ENCODE data around the gene ZNF341.

ZNF341 gene

GRCh38 chr20:33835615-33836172 lies 103.9 kb downstream of the ZNF341 start:
- TF ChIP-seq POLR2AphosphoS5 (IDR thresholded peaks at IDR 0.05; ENCODE audit: low read depth, low read length) (no peak), TAF1 (IDR thresholded peaks at IDR 0.05; ENCODE audit: borderline replicate concordance, low read depth, low read length) (no peak), POLR2A (IDR thresholded peaks at IDR 0.05; ENCODE audit: low read depth, low read length) (no peak)
- FAIRE-seq, result no peak
- DNase-seq (ENCODE audit: insufficient read length), result no peak

GRCh38 chr20:33836277-33836676 lies 104.5 kb downstream of the ZNF341 start:
- no peak for DNase-seq (ENCODE audit: insufficient read length)
- FAIRE-seq, result no peak
- no peak for TF ChIP-seq POLR2AphosphoS5 (IDR thresholded peaks at IDR 0.05; ENCODE audit: low read depth, low read length)

- DNase-seq (ENCODE audit: insufficient read length), result no peak
- FAIRE-seq, result no peak
- TF ChIP-seq POLR2A (IDR thresholded peaks at IDR 0.05; ENCODE audit: low read depth, low read length), result no peak
- TF ChIP-seq TAF1 (IDR thresholded peaks at IDR 0.05; ENCODE audit: borderline replicate concordance, low read depth, low read length), result no peak
- no peak for TF ChIP-seq POLR2AphosphoS5 (IDR thresholded peaks at IDR 0.05; ENCODE audit: low read depth, low read length)
These were observed 105.5 kb downstream of the ZNF341 start for GRCh38 chr20:33837096-33837830.

GRCh38 chr20:33838035-33838864 lies 106.5 kb downstream of the ZNF341 start:
- FAIRE-seq, result no peak
- DNase-seq (ENCODE audit: insufficient read length), result no peak
- TF ChIP-seq TAF1 (IDR thresholded peaks at IDR 0.05; ENCODE audit: borderline replicate concordance, low read depth, low read length) (no peak), POLR2AphosphoS5 (IDR thresholded peaks at IDR 0.05; ENCODE audit: low read depth, low read length) (no peak), POLR2A (IDR thresholded peaks at IDR 0.05; ENCODE audit: low read depth, low read length) (no peak)

GRCh38 chr20:33839591-33839990 lies 107.8 kb downstream of the ZNF341 start:
- DNase-seq (ENCODE audit: insufficient read length) (no peak), FAIRE-seq (no peak)
- TF ChIP-seq POLR2AphosphoS5 (IDR thresholded peaks at IDR 0.05; ENCODE audit: low read depth, low read length) (no peak), TAF1 (IDR thresholded peaks at IDR 0.05; ENCODE audit: borderline replicate concordance, low read depth, low read length) (no peak), POLR2A (IDR thresholded peaks at IDR 0.05; ENCODE audit: low read depth, low read length) (no peak)

GRCh38 chr20:33840160-33840559 lies 108.4 kb downstream of the ZNF341 start:
- TF ChIP-seq POLR2AphosphoS5 (IDR thresholded peaks at IDR 0.05; ENCODE audit: low read depth, low read length) (no peak), POLR2A (IDR thresholded peaks at IDR 0.05; ENCODE audit: low read depth, low read length) (no peak), TAF1 (IDR thresholded peaks at IDR 0.05; ENCODE audit: borderline replicate concordance, low read depth, low read length) (no peak)
- DNase-seq (ENCODE audit: insufficient read length), result no peak
- FAIRE-seq, result no peak

GRCh38 chr20:33840759-33841435 lies 109.1 kb downstream of the ZNF341 start:
- no peak for TF ChIP-seq POLR2AphosphoS5 (IDR thresholded peaks at IDR 0.05; ENCODE audit: low read depth, low read length)
- TF ChIP-seq TAF1 (IDR thresholded peaks at IDR 0.05; ENCODE audit: borderline replicate concordance, low read depth, low read length), result no peak
- no peak for TF ChIP-seq POLR2A (IDR thresholded peaks at IDR 0.05; ENCODE audit: low read depth, low read length)
- no peak for FAIRE-seq
- no peak for DNase-seq (ENCODE audit: insufficient read length)

GRCh38 chr20:33841436-33841799 lies 109.6 kb downstream of the ZNF341 start:
- DNase-seq (ENCODE audit: insufficient read length) (no peak), FAIRE-seq (no peak)
- no peak for TF ChIP-seq POLR2AphosphoS5 (IDR thresholded peaks at IDR 0.05; ENCODE audit: low read depth, low read length)
- no peak for TF ChIP-seq TAF1 (IDR thresholded peaks at IDR 0.05; ENCODE audit: borderline replicate concordance, low read depth, low read length)
- no peak for TF ChIP-seq POLR2A (IDR thresholded peaks at IDR 0.05; ENCODE audit: low read depth, low read length)

Measured in GM12892 (cell line).